IMR-90 (cell line): Measurements from ENCODE around the gene JAGN1. TPM values are rescaled to one million over a fixed set of nuclear protein-coding genes. Genes with fewer than 3 reads are reported as not detected.

Experiments used
- ATAC-seq: fragments of 200-7000 bp; cut with Tn5 transposase; 2 replicates; pipeline ENCODE4 v1.9.1; 2020; ENCODE audit warnings: low read depth, mild to moderate bottlenecking, moderate library complexity
- BruUV-seq: library from RNA; stranded (reverse); fragments of 400-500 nt; replicated peaks from 2 replicates; lab custom pipeline; 2021; lab: Mats Ljungman, UMichigan
- CTCF ChIA-PET: fragments of 300-600 bp; formaldehyde crosslinking; extraction: SDS; loops from one replicate; lab custom pipeline; 2021; ENCODE audit warnings: antibody characterized with exemption; lab: Yijun Ruan, JAX
- POLR2A ChIA-PET: fragments of 300-600 bp; sonication (Branson Sonifier 250); formaldehyde crosslinking; loops from one replicate; lab custom pipeline; 2022; ENCODE audit warnings: antibody characterized with exemption; ENCODE audit not compliant: unreplicated experiment; lab: Charles Lee
- DNase-seq: peaks from one replicate; pipeline ENCODE4 v3.0.0; 2013
- H2AFZ ChIP-seq: replicated peaks from 2 replicates; pipeline ENCODE3; 2013; ENCODE audit warnings: low read length, mild to moderate bottlenecking; ENCODE audit not compliant: poor library complexity
- H2AK5ac ChIP-seq: 2 replicates; pipeline ENCODE4 v1.6.1; 2013; ENCODE audit warnings: low read depth, low read length, inconsistent platforms
- H2AK9ac ChIP-seq: replicated peaks from 2 replicates; pipeline ENCODE3; 2013; ENCODE audit warnings: mild to moderate bottlenecking, low read depth, low read length, moderate library complexity; ENCODE audit not compliant: poor library complexity
- H2BK120ac ChIP-seq: 2 replicates; pipeline ENCODE4 v1.6.1; 2013; ENCODE audit warnings: low read depth, low read length, inconsistent platforms
- H2BK15ac ChIP-seq: 3 replicates; pipeline ENCODE4 v1.6.1; 2013; ENCODE audit warnings: low read depth, low read length, inconsistent platforms
- H2BK20ac ChIP-seq: 2 replicates; pipeline ENCODE4 v1.6.1; 2013; ENCODE audit warnings: low read depth, mild to moderate bottlenecking, inconsistent platforms, low read length, moderate library complexity
- H2BK5ac ChIP-seq: 2 replicates; pipeline ENCODE4 v1.6.1; 2013; ENCODE audit warnings: mild to moderate bottlenecking, low read depth, low read length, inconsistent platforms; ENCODE audit not compliant: poor library complexity, severe bottlenecking
- H3K14ac ChIP-seq: replicated peaks from 2 replicates; pipeline ENCODE4 v1.6.1; 2013; ENCODE audit warnings: low read depth, low read length, inconsistent platforms
- H3K18ac ChIP-seq: 2 replicates; pipeline ENCODE4 v1.6.1; 2013; ENCODE audit warnings: low read depth, low read length, control low read depth
- H3K23ac ChIP-seq: 2 replicates; pipeline ENCODE4 v1.6.1; 2013; ENCODE audit warnings: low read depth, low read length, inconsistent platforms
- H3K27ac ChIP-seq: 2 replicates; pipeline ENCODE4 v1.5.1; 2013; ENCODE audit warnings: mild to moderate bottlenecking, control low read depth, low read length; ENCODE audit not compliant: insufficient read depth
- H3K27me3 ChIP-seq: 2 replicates; pipeline ENCODE4 v1.6.1; 2013; ENCODE audit warnings: low read length; ENCODE audit not compliant: control insufficient read depth, insufficient read depth
- H3K36me3 ChIP-seq: 2 replicates; pipeline ENCODE4 v1.6.1; 2013; ENCODE audit warnings: low read length, mixed read lengths; ENCODE audit not compliant: control insufficient read depth, insufficient read depth
- H3K4ac ChIP-seq: 2 replicates; pipeline ENCODE4 v1.6.1; 2013; ENCODE audit warnings: low read depth, low read length, inconsistent platforms
- H3K4me1 ChIP-seq: 2 replicates; pipeline ENCODE4 v1.6.1; 2013; ENCODE audit warnings: low read length, mixed read lengths; ENCODE audit not compliant: control insufficient read depth, insufficient read depth
- H3K4me2 ChIP-seq: 2 replicates; pipeline ENCODE4 v1.6.1; 2013; ENCODE audit warnings: low read depth, mild to moderate bottlenecking, control low read depth, low read length, moderate library complexity
- H3K4me3 ChIP-seq: 2 replicates; pipeline ENCODE4 v1.5.1; 2013; ENCODE audit warnings: low read depth, mild to moderate bottlenecking, control low read depth, low read length, moderate library complexity; ENCODE audit not compliant: insufficient read depth
- H3K56ac ChIP-seq: 2 replicates; pipeline ENCODE4 v1.6.1; 2013; ENCODE audit warnings: low read length, inconsistent platforms; ENCODE audit not compliant: insufficient read depth; ENCODE audit errors: extremely low read depth
- H3K79me1 ChIP-seq, 2 experiments: 2 replicates each; pipeline ENCODE4 v1.6.1; 2013; ENCODE audit warnings: low read length in 2 of 2, inconsistent platforms in 1 of 2, low read depth in 1 of 2
- H3K9ac ChIP-seq: 2 replicates; pipeline ENCODE4 v1.6.1; 2013; ENCODE audit warnings: low read depth, low read length, control low read depth
- H3K9me1 ChIP-seq: 2 replicates; pipeline ENCODE4 v1.6.1; 2013; ENCODE audit warnings: low read length, inconsistent platforms; ENCODE audit not compliant: insufficient read depth
- H3K9me3 ChIP-seq: 2 replicates; pipeline ENCODE4 v1.6.1; 2013; ENCODE audit warnings: low read length; ENCODE audit not compliant: control insufficient read depth, insufficient read depth
- H4K20me1 ChIP-seq: 2 replicates; pipeline ENCODE4 v1.6.1; 2013; ENCODE audit warnings: low read length, inconsistent platforms; ENCODE audit not compliant: insufficient read depth
- H4K5ac ChIP-seq: 2 replicates; pipeline ENCODE4 v1.6.1; 2013; ENCODE audit warnings: mild to moderate bottlenecking, low read depth, low read length, control low read depth
- H4K8ac ChIP-seq, 2 experiments: 2 replicates each; pipeline ENCODE4 v1.6.1; 2013; ENCODE audit warnings: low read depth in 2 of 2, low read length in 2 of 2, control low read depth in 1 of 2, inconsistent platforms in 1 of 2
- H4K91ac ChIP-seq: 2 replicates; pipeline ENCODE4 v1.6.1; 2013; ENCODE audit warnings: low read depth, low read length, inconsistent platforms; ENCODE audit not compliant: insufficient read depth
- MXI1 ChIP-seq: IDR thresholded peaks from 2 replicates; pipeline ENCODE4 v1.6.1; 2012; ENCODE audit warnings: low read depth, mild to moderate bottlenecking, low read length, moderate library complexity, borderline replicate concordance
- RAD21 ChIP-seq: IDR thresholded peaks from 2 replicates; pipeline ENCODE4 v1.6.1; 2012; ENCODE audit warnings: low read length, improper control_type of control experiment
- WGBS, 2 experiments: methylation state at CpG; one replicate each; pipeline versions ENCODE4 v1.1.5 to v1.1.7; 2013; ENCODE audit warnings: missing lambda C conversion rate in 2 of 2; ENCODE audit not compliant: insufficient read length in 1 of 2; ENCODE audit errors: extremely low coverage in 2 of 2; 5-methylcytosine and 5-hydroxymethylcytosine counted together
- dilution Hi-C: fragments of 300-500 bp; cut with HindIII; formaldehyde crosslinking; loops from one replicate; pipeline ENCODE4 v1.14.3; 2018; ENCODE audit warnings: low sequenced_read_pairs; ENCODE audit not compliant: unreplicated experiment
- in situ Hi-C: fragments of 300-500 bp; cut with MboI; formaldehyde crosslinking; loops from 3 replicates; pipeline ENCODE4 v1.14.3; 2019; ENCODE audit warnings: low sequenced_read_pairs, inconsistent platforms, mixed read lengths
- intact Hi-C: fragments of 100-400 bp; cut with micrococcal nuclease; formaldehyde crosslinking; loops from 2 replicates; pipeline ENCODE4 v1.10.0; 2022
- polyA plus RNA-seq, 3 experiments: library from polyadenylated mRNA; depleted of rRNA; stranded (reverse); fragments of >200 nt; gene quantifications; 2 replicates each; pipeline ENCODE4 v1.2.3, GENCODE V29; 2012; ENCODE audit warnings: low replicate concordance in 1 of 3
- total RNA-seq: library from RNA; depleted of rRNA; stranded (reverse); fragments of >200 nt; gene quantifications from 2 replicates; pipeline ENCODE4 v1.2.3, GENCODE V29; 2012

JAGN1 gene
- total and polyA plus RNA-seq, 2 of the 4 experiments (the other 2 are of a cell fraction), result 32.7 to 39.3 TPM

DNA sequence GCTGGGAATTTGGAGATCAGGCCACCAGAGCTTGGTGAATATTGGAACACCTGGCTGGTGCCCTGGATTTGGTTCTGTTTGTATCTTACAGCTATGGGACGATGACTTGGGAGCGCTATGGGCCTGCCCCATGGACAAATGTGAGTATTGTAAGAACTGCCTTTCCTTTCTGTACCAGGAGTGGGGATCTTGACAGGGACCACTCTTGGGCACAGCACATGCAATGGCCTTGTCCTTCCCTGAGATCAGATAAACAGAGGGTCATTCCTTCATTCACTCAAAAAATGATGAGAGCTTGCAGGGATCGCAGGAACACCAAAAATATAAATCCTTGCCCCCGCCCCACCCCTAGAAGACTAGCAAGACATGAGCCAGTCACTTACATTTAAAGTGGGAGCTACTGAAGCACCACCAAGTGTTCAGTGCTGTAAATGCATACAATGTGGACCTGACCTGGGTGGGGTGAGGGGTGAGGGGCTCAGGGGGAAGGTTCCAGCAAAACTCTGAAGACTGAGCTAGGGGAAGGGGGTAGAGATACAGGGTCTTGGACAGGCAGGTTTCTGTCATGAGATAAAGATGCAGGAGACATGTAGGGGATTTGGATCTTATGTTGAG is 40.5 kb downstream of the JAGN1 start:
- Histone ChIP-seq H2AK9ac (no peak overlapping the region), H4K8ac (no peak overlapping the region), H2BK120ac (no peak overlapping the region), H3K14ac (no peak overlapping the region), H3K4me2 (no peak overlapping the region), H3K4me1 (peaks cover 9% of the 10 kb centered on the region), H3K23ac (no peak overlapping the region), H2AK5ac (no peak overlapping the region), H3K4me3 (no peak overlapping the region), H3K9me1 (peaks cover 6% of the 10 kb centered on the region; the same call in 1 of the 2 replicates), H3K79me1 (peaks cover 6 to 16% of the 10 kb centered on the region in 2 experiments; a peak in 3 of 4 replicates), H3K27me3 (no peaks in the 10 kb centered on the region), H3K27ac (no peak overlapping the region), H4K20me1 (no peaks in the 10 kb centered on the region), H4K5ac (no peak overlapping the region), H2BK5ac (no peak overlapping the region), H3K18ac (no peak overlapping the region), H2BK20ac (no peak overlapping the region), H3K36me3 (peaks cover 16% of the 10 kb centered on the region; the same call in 1 of the 2 replicates), H3K9ac (no peak overlapping the region), H2AFZ (no peak overlapping the region), H4K91ac (no peak overlapping the region), H3K56ac (no peak overlapping the region), H2BK15ac (no peak overlapping the region), H3K4ac (no peak overlapping the region), H3K9me3 (no peaks in the 10 kb centered on the region)
- no peak for ATAC-seq
- intact Hi-C loops, result loop anchor here (5.0 kb wide), 1 partner anchor 214 kb away; no protein-coding TSS in a partner anchor
- TF ChIP-seq RAD21, result peak; percentile 11; the same call in 1 of the 2 replicates
- no peak for TF ChIP-seq MXI1
- POLR2A ChIA-PET, result no interaction called here
- dilution Hi-C loops, result no loop called here
- in situ Hi-C loops, result no loop called here
- no peak for DNase-seq
- CTCF ChIA-PET, result interaction anchor here (0.8 kb wide), 1 partner anchor 215 kb away, joined by 3 read pairs; no protein-coding TSS in a partner anchor
- 100% methylated on average over 2 of the region's 4 CpGs; no CpG with 5 or more reads in 1 of the 2 experiments for WGBS, 2 experiments
- no TSS peak for BruUV-seq
